ENCODE results near the gene BANF2.

- TF ChIP-seq POLR2AphosphoS5 (IDR thresholded peaks at IDR 0.05; ENCODE audit: low read depth, low read length) (no peak), CHD2 (IDR thresholded peaks at IDR 0.05; ENCODE audit: low read length) (no peak), RAD21 (IDR thresholded peaks at IDR 0.05 in 1 of 2, conservative IDR thresholded peaks at IDR 0.05 in 1 of 2; ENCODE audit: low read depth in 2 of 2, low read length in 2 of 2) (no peak), RXRA (IDR thresholded peaks at IDR 0.05; ENCODE audit: insufficient read depth, low read depth, low read length) (no peak), MAX (IDR thresholded peaks at IDR 0.05) (no peak), CTCF (IDR thresholded peaks at IDR 0.05; ENCODE audit: control extremely low read depth in 1 of 3, insufficient read depth in 1 of 3, low read depth in 1 of 3, low read length in 3 of 3) (no peak), SP2 (IDR thresholded peaks at IDR 0.05; ENCODE audit: low read length) (no peak), EGR1 (IDR thresholded peaks at IDR 0.05; ENCODE audit: borderline replicate concordance, low read depth, low read length) (no peak), PHF8 (conservative IDR thresholded peaks at IDR 0.05; ENCODE audit: low read depth, low read length) (no peak), ATF3 (IDR thresholded peaks at IDR 0.05; ENCODE audit: insufficient read depth, low read depth, low read length) (no peak), EZH2 (IDR thresholded peaks at IDR 0.05; ENCODE audit: low read depth, low read length, severe bottlenecking) (no peak), KDM1A (IDR thresholded peaks at IDR 0.05; ENCODE audit: borderline replicate concordance, low read length) (no peak), RNF2 (IDR thresholded peaks at IDR 0.05; ENCODE audit: borderline replicate concordance, low read depth, low read length, missing control alignments, poor library complexity, severe bottlenecking) (no peak)
Observed at GRCh38 chr20:17671565-17671964, 28.2 kb upstream of the BANF2 start.
